HG02588 (cell line): ENCODE results near the gene KRTAP10-11.
"Not testable (repeated sequence)": the region's sequence is repeated elsewhere in the genome, so short reads cannot be mapped to it uniquely, and the experiment has no call there.

ENCODE experiments used
- ATAC-seq: cut with Tn5 transposase; IDR thresholded peaks from one replicate; pipeline ENCODE4 v1.9.1; 2021; ENCODE audit warnings: mild to moderate bottlenecking, moderate library complexity; ENCODE audit not compliant: unreplicated experiment

The KRTAP10-11 gene

DNA sequence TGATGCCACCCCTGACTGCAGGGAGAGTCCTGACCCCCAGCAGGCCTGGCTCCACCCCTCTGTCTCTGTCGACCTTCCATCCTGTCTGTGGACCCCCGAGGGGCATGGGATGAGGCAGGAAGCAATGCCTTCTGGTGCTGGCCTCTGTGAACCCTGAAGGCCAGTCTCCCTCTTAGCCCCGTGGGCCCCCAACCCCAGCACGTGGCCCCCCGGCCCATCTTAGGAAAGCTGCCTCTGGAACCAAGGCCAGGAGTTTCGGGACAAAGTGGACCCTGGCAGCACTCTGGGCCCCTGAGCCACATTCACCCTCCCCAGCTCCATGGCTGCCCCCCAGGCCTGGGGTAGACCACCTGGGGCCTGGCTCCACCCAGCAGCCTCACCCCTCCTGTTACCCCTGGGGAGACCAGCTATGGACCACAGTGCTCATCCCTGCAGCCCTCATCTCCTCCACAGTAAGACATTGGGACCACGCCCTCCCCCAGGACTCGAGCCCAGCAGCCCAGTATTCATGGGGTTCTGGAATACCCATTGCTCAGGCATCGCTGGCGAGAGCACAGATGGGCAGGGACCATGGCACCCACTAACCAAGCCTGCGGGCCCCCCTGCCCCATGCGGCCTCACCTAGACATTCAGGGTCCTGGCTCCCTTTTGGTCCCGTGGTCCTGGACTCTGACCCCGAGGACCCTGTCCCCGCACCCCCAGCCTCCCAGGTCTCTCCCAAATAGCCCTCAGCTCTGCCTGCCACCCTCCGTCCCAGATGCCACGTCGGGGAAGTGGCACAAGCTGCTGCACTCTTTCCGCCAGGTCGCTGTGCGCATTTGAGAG, 7.5 kb upstream of the KRTAP10-11 start:
- not testable (repeated sequence) for ATAC-seq

DNA sequence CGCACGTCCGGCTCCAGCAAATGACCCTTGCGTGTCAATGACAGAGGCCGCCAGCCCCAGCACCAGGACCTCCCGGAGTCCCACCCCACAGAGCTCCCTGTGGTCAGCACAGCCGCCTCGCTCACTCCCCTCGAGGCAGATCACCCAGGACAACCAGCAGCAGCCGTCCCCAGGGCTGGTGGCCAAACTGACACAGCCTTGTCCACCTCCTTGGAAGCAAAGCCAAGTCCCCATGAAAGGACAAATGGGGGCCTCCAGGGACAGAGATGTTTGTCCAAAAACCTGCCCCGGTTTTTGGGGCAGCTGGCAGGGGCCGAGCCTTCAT, 6.9 kb upstream of the KRTAP10-11 start:
- ATAC-seq: no peak

DNA sequence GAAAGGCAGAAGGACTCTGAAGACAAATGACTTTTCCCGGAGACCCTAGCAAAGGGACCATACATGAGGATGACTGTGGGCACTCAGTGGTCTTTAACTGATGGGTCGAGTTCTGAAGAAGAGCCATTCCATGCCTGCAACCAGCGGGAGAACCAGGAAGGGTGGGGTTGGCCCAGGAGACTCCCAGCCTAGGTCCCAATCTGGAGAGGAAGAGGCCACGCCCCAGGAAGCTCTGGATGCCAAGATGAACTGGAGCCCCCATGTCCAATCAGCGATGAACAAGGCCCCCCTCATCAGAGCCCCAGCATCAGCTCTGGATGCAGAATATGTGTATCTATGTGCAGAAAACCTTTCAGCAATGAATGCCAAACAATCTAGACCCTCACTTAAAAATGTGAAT, 5.5 kb upstream of the KRTAP10-11 start:
- ATAC-seq: no peak

DNA sequence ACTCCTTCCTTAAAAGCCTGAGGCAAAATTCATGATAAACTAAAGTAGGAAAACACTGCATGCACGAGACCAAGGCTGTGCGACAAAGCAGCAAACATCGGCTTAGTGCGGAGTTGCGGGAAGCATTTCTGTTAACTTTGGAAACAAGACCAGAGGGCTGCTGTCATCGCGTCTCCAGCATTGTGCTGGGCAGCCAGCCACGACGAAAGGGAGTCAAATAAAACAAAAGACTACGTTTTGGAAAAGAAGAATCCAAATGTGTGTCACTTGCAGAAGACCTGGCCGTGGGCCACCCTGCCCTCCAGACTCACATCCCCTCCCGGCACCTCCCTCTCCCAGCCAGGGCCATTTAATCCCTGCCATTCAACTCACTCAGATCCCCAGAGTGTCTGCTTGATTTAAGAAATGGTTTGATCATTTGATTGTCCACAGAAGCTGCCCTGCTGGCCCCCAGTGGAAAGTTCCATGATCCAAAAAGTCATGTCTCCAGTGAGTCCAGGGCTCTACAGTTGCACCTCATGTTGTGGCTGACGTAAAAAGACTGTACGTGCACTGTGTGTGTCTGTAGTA, 2.4 kb upstream of the KRTAP10-11 start:
- ATAC-seq: no peak

DNA sequence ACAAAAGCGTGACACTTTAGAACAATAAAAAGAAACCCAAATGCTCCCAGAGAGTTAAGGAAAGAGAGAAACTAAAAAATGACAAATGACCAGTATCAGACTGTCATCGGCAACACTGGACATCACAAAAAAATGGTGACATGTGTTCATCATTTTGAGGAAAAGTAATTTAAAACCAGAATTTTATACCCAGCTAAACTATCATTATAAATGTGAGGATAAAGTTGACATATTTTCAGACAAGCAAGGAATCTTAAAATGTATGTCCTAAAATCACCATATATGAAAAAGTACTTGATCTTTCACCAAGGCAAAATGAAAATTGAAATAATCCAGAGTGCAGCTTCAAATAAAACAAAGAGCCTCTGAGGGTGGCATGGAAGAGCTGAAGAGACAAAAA, 1.3 kb upstream of the KRTAP10-11 start:
- no peak for ATAC-seq

DNA sequence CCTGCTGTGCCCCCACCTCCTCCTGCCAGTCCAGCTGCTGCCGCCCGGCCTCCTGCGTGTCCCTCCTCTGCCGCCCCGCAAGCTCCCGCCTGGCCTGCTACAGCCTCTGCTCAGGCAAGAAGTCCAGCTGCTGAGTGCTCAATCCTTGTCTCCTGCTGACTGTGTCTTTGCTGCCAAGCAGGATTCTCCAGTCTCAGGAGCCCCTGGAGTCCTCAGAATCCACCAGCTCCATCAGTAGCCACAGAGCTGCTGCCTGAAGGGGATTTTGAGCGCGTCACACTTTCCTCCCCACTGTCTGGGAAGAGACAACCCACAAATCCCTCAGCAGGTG, 973 bp downstream of the KRTAP10-11 start:
- ATAC-seq: no peak

DNA sequence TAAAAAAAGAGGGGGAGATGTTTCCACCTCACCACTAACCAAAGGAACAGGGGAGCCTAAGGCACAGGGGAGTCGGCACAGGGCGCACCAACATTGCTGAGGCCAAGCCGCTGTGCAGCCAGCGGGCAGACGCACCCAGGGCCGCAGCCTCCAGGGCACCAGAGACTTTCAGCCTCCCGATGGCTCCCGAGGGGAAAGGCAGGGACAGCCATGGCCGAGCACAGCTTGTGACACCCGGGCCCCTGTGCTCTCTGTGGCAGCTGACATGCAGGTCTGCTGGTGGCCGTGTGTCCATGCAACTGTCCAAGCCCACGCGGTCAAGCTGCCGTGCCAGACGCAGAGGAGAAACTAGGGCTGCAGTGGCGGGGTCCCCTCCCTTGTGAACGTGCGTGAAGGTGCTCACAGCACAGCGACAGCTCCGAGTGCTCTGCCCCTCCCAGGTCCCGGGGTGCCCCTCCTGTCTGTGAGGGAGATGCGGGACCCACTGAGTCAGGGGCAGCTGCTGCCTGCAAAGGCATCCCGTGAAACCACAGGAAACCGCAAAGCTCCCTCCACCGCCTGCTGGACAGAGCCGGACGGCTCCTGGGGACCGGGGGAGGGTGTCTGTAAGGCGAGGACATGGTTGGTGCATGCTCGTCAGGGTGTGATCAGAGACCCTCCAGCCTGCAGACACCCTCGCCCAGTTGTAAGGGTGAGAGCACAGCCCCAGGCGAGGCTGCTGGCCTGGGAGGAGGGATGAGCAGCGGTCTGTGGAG, 2.5 kb downstream of the KRTAP10-11 start:
- ATAC-seq: no peak

DNA sequence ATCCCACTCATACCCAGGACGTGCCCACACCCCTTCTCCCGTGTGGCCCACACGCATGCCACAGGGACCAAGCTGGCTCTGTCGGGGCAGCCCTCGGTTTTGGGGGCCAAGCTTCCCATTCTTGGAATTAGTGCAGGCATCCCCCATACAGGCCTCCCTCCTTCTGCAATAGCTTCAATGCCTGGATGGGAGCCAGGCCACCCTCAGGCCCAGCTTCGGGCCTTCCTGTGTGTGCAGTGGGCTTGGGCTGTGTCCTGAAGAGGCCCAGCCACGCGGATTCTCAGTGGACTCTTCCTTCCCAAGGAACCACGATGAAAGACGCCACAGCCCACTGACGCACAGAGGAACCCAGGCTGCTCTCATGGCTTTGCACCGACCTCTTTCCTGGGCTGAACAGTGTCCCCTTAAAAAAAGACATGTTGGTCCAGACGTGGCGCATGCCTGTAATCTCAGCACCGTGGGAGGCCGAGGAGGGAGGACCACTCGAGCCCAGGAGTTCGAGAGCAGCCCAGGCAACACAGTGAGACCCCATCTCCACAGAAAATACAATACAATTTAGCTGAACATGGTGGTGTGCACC, 3.4 kb downstream of the KRTAP10-11 start:
- ATAC-seq: no peak

DNA sequence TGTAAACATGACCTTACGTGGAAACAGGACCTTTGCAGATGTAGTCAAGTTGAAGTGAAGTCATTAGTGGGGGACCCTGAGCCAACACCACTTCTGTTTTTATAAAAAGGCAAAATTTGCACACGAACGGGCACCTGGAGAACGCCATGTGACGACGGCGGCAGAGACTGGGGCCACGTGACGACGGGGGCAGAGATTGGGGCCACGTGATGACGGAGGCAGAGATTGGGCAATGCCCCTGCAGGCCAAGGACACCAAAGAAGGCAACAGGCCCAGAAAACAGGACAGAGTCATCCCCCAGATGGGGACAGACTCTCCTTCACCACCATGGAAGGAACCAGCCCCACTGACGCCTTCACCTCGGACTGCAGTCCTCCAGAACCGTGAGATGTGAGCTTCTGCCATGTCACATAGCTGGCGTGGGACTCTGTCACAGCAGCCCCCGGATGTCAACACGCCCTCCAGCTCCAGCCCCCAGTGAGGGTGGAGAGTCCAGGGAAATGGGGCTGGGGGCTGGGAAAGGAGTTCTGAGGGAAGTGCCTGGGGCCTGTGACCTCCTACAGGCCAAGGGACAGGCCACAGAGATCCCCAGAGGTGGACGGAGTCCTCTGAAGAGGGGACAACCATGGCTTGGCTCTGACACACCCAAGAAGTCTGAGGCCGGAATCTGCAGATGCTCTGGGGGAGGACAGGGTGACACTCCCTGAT, 4.2 kb downstream of the KRTAP10-11 start:
- ATAC-seq: no peak

DNA sequence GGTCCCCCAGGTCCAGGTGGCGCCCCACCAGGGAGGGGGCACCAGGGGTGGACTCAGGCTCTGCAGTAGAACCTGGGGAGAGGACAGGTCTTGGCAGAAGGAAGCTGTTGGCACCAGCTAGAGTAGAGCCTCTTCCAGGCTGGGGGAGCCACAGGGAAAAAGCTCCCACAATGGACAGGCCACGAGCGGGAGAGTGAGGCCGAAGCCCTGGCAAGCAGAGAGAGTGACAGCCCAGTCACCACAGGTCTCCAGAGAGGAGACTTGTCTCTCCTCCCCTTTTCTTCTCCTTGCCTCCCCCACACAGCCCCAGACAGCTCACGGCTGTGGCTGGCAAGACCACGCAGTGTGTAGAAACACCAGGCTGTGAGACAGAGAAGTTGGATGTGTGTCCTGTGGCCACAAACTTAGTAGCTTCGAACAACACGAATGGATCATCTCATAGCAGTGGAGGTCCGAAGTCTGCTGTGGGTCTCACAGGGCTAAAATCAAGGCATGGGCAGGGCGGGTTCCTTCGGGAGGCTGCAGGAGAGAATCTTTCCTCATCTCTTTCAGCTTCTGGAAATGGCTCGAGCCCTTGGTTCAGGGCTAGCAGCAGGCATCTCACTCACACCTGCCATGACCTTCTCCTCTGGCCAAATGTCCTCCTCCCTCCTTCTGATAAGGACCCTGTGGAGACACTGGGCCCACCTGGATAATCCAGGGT, 4.9 kb downstream of the KRTAP10-11 start:
- no peak for ATAC-seq

DNA sequence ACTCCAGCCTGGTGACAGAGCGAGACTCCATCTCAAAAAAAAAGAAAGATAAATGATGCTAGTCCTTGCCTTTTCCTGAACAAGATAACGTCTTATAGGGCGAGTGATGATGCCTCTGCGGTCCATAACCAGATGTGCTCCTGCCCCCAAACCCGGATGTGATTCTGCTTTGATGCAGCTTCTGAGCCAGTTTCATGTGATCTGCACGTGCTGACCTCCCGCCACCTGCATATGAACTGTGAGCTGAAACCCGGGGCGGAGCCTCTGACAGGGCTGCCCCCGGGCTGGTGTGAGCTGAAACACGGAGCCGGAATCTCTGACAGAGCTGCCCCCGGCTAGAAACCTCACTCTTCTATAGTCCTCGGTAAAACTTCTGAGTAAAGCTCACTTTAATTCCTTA, 6.9 kb downstream of the KRTAP10-11 start:
- no peak for ATAC-seq

DNA sequence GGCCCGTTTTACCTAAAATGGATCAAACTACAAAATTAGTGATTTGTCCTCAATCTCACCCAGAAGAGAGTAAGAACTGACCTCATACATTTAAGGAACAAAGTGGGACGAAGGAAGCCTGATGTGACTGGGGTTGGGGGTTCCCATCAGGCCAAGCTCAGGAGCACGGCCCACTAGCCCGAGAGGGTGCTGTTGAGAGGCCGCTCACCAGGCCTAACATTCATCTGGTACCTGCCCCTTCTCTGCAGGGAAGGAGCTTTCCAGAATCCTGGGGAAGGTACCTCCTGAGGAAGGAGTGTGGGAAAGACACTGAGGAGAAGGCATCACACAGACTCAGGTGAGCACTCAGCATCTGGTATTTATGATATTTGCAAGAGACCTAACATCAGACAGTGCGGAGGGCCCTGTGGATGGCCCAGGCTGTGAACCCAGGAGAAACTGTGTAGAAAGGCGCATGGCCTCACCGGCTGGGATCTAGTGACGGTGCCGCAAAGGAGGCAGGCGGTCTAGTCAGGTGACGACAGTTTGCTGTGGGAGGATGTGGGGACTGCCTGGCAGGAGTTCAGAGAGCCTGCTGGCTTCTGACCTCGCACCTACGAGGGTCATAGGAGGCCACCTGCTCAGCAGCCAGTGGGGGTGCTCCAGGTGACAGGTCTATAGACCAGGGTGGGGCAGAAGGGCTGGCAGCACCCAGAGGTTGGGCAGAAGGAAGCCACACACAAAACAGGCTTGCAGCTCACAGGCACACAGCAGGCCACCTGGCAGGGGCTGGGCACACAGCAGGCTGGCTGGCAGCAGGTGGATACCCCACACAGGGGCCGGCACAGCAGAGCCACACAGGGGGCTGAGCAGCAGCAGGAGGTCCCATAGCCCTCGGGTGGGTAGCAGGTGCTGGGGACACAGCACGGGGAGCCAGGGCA, 7.7 kb downstream of the KRTAP10-11 start:
- ATAC-seq: no peak

DNA sequence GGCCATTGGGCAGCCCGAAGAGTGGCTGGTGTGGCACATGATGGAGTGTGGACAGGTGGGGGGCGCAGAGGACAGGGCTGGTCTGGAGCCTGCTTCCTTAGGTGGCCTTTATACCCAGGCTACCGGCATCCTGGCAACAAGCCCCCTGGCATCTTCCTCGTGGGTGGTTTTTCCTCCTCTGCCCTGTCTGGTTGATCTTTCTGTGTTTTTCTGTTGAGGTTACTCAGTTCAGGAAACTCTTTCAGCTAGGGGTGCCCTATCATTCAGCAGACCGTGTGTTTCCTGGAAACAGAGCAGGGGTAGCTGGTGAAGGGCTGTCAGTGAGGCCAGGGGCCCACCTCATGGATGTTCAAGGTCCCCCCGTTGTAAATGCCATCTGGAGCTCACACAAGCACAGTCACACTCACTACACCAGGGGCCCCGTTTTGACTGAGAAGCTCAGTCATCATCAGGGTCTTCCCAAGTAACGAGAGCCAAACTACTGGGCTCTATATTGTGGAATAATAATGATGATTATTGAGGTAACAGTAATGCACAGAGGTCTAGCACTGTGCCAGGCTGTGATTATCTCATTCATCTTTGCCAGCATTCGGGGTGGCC, 8.5 kb downstream of the KRTAP10-11 start, which contains the start of gene KRTAP12-4:
Gene KRTAP12-4 (minus strand): TSS at position 84 of the 600 bp plus-strand sequence. CDS start 45 bp downstream, at position 39.
- no peak for ATAC-seq

DNA sequence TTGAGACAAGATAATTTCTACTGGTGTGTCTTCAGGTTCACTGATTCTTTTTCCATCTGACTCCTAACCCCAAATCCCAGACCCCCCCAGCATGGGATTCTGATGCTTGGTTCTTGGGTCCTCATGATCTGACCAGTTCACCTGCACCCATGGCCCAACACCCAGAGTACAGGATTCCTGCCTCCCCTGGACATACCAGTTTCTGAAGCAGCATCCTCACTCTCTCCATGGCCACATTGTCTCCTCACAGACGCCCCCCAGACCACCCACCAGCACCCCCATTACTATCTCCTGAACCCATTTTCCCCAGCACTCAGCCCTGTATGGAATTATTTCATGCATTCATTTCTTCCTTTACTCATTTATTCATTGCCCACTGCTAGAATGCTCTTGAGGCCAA, 10.7 kb downstream of the KRTAP10-11 start:
- ATAC-seq: no peak

DNA sequence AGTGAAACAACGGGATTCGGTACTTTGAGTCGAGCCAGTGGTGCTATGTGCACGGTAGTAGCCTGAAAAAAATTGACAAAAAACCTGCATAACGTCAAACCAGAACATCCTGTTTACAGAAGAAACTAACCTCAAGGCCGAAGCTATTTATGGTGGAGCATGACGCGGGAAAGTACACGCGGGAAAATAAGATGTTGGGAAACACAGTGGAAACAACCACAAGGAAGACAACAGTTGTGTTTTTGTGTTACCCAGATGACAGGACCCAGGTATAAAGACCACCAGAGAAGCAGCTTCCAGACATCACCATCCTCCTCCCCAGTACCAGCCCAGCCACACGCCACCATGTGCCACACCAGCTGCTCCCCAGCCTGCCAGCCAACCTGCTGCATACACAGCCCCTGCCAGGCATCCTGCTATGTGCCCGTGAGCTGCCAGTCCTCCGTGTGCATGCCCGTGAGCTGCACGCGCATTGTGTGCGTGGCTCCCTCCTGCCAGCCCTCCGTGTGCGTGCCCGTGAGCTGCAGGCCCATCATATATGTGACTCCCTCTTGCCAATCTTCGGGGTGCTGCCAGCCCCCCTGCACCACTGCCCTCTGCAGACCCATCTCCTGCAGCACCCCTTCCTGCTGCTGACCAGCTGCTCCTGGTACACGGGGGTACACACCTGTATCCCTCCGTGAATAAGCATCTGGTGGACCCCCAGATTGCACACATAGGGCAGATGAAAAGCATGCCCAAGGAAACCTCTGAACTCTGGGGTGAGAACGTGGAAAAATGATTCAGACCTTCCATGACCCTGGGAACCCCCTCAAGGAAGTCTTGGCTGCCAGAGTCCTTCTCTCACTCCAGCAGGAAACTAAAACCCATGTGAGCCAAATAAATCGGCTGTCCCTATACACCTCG, 11.7 kb downstream of the KRTAP10-11 start, which contains the start of gene KRTAP12-3:
Gene KRTAP12-3 (plus strand): TSS at position 298 of the 906 bp plus-strand sequence. CDS start 48 bp downstream, at position 346.
- ATAC-seq: no peak

DNA sequence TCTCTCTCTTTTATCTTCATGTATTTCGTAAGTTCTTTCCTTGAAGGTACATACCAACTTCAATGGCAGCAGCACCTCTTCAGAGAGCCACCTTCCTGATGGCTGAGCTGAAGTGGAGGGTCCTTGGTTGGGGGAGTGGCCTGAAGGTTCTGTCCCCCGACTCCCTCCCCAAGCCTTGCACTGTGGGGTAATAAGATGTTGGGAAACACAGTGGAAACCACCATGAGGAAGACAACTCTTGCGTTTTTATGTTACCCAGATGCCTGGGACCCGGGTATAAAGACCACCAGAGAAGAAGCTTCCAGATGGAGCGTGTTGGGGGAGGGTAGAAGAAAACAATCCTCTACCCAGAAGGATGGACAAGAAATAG, 12.3 kb downstream of the KRTAP10-11 start:
- no peak for ATAC-seq

DNA sequence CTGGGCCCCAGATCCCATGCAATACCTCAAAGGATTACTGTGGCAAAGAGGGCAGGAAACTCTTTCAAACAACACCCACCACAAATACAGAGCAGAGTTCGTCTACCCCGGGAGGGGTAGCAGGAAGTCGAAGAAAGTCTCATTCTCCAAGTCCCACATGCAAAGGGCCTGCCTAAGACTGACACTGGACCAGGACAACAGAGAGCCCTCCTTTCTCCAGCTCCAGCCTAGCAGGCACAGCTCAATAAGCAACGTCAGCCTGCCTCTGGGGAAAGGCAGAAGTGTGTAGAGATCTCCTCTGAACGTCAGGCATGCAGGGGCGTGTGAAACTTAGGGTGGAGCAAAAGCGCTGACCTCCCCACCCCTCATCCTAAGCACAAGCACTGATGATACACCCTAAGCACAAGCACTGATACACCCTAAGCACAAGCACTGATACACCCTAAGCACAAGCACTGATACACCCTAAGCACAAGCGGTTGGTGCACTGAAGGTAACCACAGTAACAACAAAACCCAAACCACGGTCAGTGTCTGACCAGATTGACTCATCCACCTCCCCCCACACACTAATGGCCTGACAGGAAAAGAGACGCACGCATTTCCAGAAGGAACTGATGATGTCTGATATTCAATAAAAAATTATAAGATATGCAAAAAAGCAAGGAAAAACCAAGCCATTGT, 12.8 kb downstream of the KRTAP10-11 start:
- ATAC-seq: no peak
